Measurements from ENCODE around the gene CYP4F22.

Gene CYP4F22

DNA sequence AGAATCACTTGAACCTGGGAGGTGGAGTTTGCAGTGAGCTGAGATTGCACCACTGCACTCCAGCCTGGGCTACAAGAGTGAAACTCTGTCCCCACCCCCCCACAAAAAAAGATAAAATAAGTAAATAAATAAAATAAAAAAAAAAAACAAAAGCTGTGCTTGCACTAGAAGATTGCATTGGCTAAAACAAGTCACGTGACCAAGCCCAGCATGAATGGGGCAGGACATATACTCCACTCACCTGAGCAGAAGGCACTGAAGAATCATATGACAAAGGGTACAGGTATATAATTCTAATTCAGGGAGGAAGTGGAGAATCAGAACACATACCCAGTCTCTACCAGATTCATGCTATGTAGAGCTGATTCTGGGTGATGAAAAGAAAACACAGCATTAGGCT is 36.6 kb downstream of the CYP4F22 start:
- no peak for TF ChIP-seq TAF1 (IDR thresholded peaks at IDR 0.05; ENCODE audit: borderline replicate concordance, insufficient read depth, low read length)
- no peak for TF ChIP-seq POLR2AphosphoS5 (IDR thresholded peaks at IDR 0.05; ENCODE audit: low read depth, low read length)
- TF ChIP-seq SIN3A (IDR thresholded peaks at IDR 0.05; ENCODE audit: borderline replicate concordance, insufficient read depth, low read length): no peak
- TF ChIP-seq, protein P1, sequence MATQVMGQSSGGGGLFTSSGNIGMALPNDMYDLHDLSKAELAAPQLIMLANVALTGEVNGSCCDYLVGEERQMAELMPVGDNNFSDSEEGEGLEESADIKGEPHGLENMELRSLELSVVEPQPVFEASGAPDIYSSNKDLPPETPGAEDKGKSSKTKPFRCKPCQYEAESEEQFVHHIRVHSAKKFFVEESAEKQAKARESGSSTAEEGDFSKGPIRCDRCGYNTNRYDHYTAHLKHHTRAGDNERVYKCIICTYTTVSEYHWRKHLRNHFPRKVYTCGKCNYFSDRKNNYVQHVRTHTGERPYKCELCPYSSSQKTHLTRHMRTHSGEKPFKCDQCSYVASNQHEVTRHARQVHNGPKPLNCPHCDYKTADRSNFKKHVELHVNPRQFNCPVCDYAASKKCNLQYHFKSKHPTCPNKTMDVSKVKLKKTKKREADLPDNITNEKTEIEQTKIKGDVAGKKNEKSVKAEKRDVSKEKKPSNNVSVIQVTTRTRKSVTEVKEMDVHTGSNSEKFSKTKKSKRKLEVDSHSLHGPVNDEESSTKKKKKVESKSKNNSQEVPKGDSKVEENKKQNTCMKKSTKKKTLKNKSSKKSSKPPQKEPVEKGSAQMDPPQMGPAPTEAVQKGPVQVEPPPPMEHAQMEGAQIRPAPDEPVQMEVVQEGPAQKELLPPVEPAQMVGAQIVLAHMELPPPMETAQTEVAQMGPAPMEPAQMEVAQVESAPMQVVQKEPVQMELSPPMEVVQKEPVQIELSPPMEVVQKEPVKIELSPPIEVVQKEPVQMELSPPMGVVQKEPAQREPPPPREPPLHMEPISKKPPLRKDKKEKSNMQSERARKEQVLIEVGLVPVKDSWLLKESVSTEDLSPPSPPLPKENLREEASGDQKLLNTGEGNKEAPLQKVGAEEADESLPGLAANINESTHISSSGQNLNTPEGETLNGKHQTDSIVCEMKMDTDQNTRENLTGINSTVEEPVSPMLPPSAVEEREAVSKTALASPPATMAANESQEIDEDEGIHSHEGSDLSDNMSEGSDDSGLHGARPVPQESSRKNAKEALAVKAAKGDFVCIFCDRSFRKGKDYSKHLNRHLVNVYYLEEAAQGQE (IDR thresholded peaks at IDR 0.05; ENCODE audit: insufficient read depth in 1 of 2, low read depth in 2 of 2, low read length in 2 of 2): no peak
- TF ChIP-seq FOXP2 (optimal IDR thresholded peaks at IDR 0.05; ENCODE audit: borderline replicate concordance, extremely low read depth, extremely low read length, insufficient read depth): no peak

DNA sequence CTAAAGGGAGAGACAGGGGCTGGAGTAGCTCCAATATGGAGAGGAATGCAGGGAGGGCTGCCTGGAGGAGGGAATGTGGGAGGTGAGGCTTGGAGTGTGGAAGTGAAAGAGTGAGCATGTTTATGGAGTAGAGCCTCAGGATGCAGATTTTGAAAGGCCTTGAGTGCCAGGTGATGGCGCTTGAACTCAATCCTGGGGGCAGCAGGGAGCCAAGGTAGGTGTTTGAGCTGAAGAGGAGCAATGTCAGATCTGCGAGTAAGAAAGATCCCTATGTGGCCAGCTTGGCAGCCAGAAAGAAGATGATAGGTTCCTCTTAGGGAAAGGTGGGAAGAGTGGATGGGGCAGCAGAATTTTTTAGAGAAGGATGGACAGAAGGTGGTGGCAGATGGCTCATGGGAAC is 40.3 kb downstream of the CYP4F22 start:
- TF ChIP-seq SIN3A (IDR thresholded peaks at IDR 0.05; ENCODE audit: borderline replicate concordance, insufficient read depth, low read length) (no peak), POLR2AphosphoS5 (IDR thresholded peaks at IDR 0.05; ENCODE audit: low read depth, low read length) (no peak), FOXP2 (optimal IDR thresholded peaks at IDR 0.05; ENCODE audit: borderline replicate concordance, extremely low read depth, extremely low read length, insufficient read depth) (no peak), TAF1 (IDR thresholded peaks at IDR 0.05; ENCODE audit: borderline replicate concordance, insufficient read depth, low read length) (no peak)
- TF ChIP-seq, protein P1 (IDR thresholded peaks at IDR 0.05; ENCODE audit: insufficient read depth in 1 of 2, low read depth in 2 of 2, low read length in 2 of 2): no peak

DNA sequence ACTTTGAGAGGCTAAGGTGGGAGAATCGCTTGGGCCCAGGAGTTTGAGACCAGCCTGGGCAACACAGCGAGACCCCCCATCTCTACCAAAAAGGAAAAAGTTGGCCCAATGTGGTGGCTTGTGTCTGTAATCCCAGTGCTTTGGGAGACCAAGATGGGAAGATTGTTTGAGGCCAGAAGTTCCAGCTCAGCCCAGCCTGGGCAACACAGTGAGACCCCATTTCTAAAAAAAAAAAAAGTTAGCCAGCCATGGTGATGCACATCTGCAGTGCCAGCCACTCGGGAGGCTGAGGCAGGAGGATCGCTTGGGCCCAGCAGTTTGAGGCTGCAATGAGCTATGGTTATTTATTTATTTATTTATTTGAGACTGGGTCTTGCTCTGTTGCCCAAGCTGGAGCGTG is 41.3 kb downstream of the CYP4F22 start:
- no peak for TF ChIP-seq FOXP2 (optimal IDR thresholded peaks at IDR 0.05; ENCODE audit: borderline replicate concordance, extremely low read depth, extremely low read length, insufficient read depth)
- TF ChIP-seq POLR2AphosphoS5 (IDR thresholded peaks at IDR 0.05; ENCODE audit: low read depth, low read length): no peak
- TF ChIP-seq, protein P1 (IDR thresholded peaks at IDR 0.05; ENCODE audit: insufficient read depth in 1 of 2, low read depth in 2 of 2, low read length in 2 of 2): no peak
- TF ChIP-seq TAF1 (IDR thresholded peaks at IDR 0.05; ENCODE audit: borderline replicate concordance, insufficient read depth, low read length): no peak
- no peak for TF ChIP-seq SIN3A (IDR thresholded peaks at IDR 0.05; ENCODE audit: borderline replicate concordance, insufficient read depth, low read length)

DNA sequence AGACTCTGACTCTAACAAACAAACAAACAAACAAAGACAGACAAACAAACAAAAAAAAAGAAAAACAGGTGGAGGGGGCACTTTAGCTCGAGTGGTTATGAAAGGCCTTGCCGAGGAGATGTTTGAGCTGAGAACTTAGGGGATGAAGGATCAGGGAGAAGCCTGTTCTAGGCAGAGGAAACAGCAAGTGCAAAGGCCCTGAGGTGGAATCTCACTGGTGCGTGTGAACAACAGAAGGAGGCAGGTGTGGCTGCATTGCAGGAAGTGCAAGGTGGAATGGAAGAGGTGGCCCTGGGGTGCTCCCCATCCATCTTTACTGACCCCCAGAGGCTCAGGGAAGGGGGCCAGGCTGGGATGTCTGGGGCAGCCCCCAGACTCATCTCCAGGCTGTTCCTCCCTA is 41.9 kb downstream of the CYP4F22 start:
- TF ChIP-seq POLR2AphosphoS5 (IDR thresholded peaks at IDR 0.05; ENCODE audit: low read depth, low read length): no peak
- TF ChIP-seq, protein P1 (IDR thresholded peaks at IDR 0.05; ENCODE audit: insufficient read depth in 1 of 2, low read depth in 2 of 2, low read length in 2 of 2): no peak
- TF ChIP-seq TAF1 (IDR thresholded peaks at IDR 0.05; ENCODE audit: borderline replicate concordance, insufficient read depth, low read length): no peak
- TF ChIP-seq FOXP2 (optimal IDR thresholded peaks at IDR 0.05; ENCODE audit: borderline replicate concordance, extremely low read depth, extremely low read length, insufficient read depth): no peak
- TF ChIP-seq SIN3A (IDR thresholded peaks at IDR 0.05; ENCODE audit: borderline replicate concordance, insufficient read depth, low read length): no peak

DNA sequence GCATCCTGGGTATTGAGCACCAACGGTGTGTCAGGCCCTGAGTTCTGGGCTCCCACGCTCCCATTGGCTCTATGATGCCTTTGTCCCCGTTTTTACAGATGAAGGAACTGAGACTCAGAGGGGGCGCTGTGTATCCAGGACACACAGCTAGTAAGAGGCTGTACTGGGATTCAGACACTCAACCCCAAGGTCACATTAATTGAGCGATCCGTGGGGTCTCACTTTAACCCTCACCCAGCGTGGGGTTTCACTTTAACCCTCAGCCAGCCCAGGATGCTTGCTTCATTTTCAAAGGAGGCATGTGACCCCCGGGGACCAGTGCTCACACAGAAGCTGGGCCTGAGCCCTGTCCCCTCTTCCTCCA is 42.6 kb downstream of the CYP4F22 start:
- no peak for TF ChIP-seq TAF1 (IDR thresholded peaks at IDR 0.05; ENCODE audit: borderline replicate concordance, insufficient read depth, low read length)
- no peak for TF ChIP-seq FOXP2 (optimal IDR thresholded peaks at IDR 0.05; ENCODE audit: borderline replicate concordance, extremely low read depth, extremely low read length, insufficient read depth)
- TF ChIP-seq, protein P1 (IDR thresholded peaks at IDR 0.05; ENCODE audit: insufficient read depth in 1 of 2, low read depth in 2 of 2, low read length in 2 of 2): no peak
- TF ChIP-seq POLR2AphosphoS5 (IDR thresholded peaks at IDR 0.05; ENCODE audit: low read depth, low read length): no peak
- TF ChIP-seq SIN3A (IDR thresholded peaks at IDR 0.05; ENCODE audit: borderline replicate concordance, insufficient read depth, low read length): no peak

Data from PFSK-1 (cell line).